ENCODE measurements around the gene DLST.

Gene DLST

GRCh38 chr14:74936151-74936550 lies 54.4 kb downstream of the DLST start:
- H3K18ac ChIP-seq (ENCODE audit: low read length), result no peak overlapping the region
- no peaks in the 10 kb centered on the region for H3K79me1 ChIP-seq (ENCODE audit: low read length)
- no peaks in the 10 kb centered on the region for H3K79me2 ChIP-seq (ENCODE audit: control insufficient read depth, insufficient read depth, low read length)
- H2BK15ac ChIP-seq (replicated peaks; ENCODE audit: low read depth), result no peak overlapping the region
- H2BK120ac ChIP-seq (ENCODE audit: low read depth, low read length), result no peak overlapping the region
- no peak for DNase-seq
- no peak overlapping the region for H3K27ac ChIP-seq (ENCODE audit: low read depth, low read length)
- no peak overlapping the region for H3K56ac ChIP-seq (ENCODE audit: low read length)
- H4K8ac ChIP-seq (ENCODE audit: low read depth, low read length), result no peak overlapping the region
- no peaks in the 10 kb centered on the region for H3K27me3 ChIP-seq (ENCODE audit: insufficient read depth, low read length, poor library complexity)
- no peaks in the 10 kb centered on the region for H3K36me3 ChIP-seq (ENCODE audit: control insufficient read depth, insufficient read depth, low read length)
- H3K4me2 ChIP-seq (ENCODE audit: low read length), result no peak overlapping the region
- no peak overlapping the region for H3K4me3 ChIP-seq (ENCODE audit: low read length)
- no peak overlapping the region for H2AK5ac ChIP-seq (ENCODE audit: low read length)
- H3K23ac ChIP-seq (ENCODE audit: low read length), result no peak overlapping the region
- no peak overlapping the region for H2BK5ac ChIP-seq (ENCODE audit: low read length)
- H4K5ac ChIP-seq (ENCODE audit: low read length), result no peak overlapping the region
- no CpG with 5 or more reads among the region's 11 CpGs for WGBS (ENCODE audit: extremely low coverage, insufficient coverage, low lambda C conversion rate)
- H3K9ac ChIP-seq (ENCODE audit: low read length), result no peak overlapping the region
- H3K4me1 ChIP-seq (ENCODE audit: control insufficient read depth, low read depth, low read length), result no peaks in the 10 kb centered on the region
- no peak overlapping the region for H3K4ac ChIP-seq (ENCODE audit: low read depth, low read length)

DNA sequence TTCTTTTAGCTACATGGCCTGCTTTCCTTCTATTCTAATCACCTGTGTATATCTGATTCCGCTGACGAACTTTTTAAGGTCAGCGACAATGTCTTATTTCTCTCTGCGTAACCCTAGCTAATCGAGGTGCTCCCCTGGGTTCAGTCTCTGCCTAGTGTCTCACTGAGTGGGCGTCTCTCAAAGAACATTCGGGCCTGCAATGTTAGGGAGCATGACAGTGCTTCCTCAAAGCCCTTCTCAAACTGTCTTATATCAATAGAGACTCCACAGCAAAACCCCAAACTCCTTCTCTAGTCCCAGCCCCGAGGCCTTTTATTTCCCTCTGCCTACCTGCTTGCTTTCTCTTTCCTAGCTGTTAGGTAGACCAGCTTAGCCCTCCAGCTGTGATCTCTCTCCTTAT lies 55.0 kb downstream of the DLST start:
- no CpG with 5 or more reads among the region's 8 CpGs for WGBS (ENCODE audit: extremely low coverage, insufficient coverage, low lambda C conversion rate)
- Histone ChIP-seq H3K4ac (ENCODE audit: low read depth, low read length) (no peak overlapping the region), H3K9ac (ENCODE audit: low read length) (no peak overlapping the region), H3K79me2 (ENCODE audit: control insufficient read depth, insufficient read depth, low read length) (no peaks in the 10 kb centered on the region), H2BK120ac (ENCODE audit: low read depth, low read length) (no peak overlapping the region), H3K27me3 (ENCODE audit: insufficient read depth, low read length, poor library complexity) (no peaks in the 10 kb centered on the region), H3K18ac (ENCODE audit: low read length) (no peak overlapping the region), H3K79me1 (ENCODE audit: low read length) (no peaks in the 10 kb centered on the region), H3K27ac (ENCODE audit: low read depth, low read length) (no peak overlapping the region), H3K4me3 (ENCODE audit: low read length) (no peak overlapping the region), H3K56ac (ENCODE audit: low read length) (no peak overlapping the region), H4K5ac (ENCODE audit: low read length) (no peak overlapping the region), H3K4me2 (ENCODE audit: low read length) (no peak overlapping the region), H4K8ac (ENCODE audit: low read depth, low read length) (no peak overlapping the region), H3K4me1 (ENCODE audit: control insufficient read depth, low read depth, low read length) (no peaks in the 10 kb centered on the region), H2BK15ac (replicated peaks; ENCODE audit: low read depth) (no peak overlapping the region), H2AK5ac (ENCODE audit: low read length) (no peak overlapping the region), H3K23ac (ENCODE audit: low read length) (no peak overlapping the region), H2BK5ac (ENCODE audit: low read length) (no peak overlapping the region), H3K36me3 (ENCODE audit: control insufficient read depth, insufficient read depth, low read length) (no peaks in the 10 kb centered on the region)
- no peak for DNase-seq

GRCh38 chr14:74937171-74937570 lies 55.5 kb downstream of the DLST start:
- no CpG with 5 or more reads among the region's 2 CpGs for WGBS (ENCODE audit: extremely low coverage, insufficient coverage, low lambda C conversion rate)

GRCh38 chr14:74938531-74939495 lies 57.1 kb downstream of the DLST start:
- H3K4me2 ChIP-seq (ENCODE audit: low read length), result no peak overlapping the region
- H3K4me3 ChIP-seq (ENCODE audit: low read length), result no peak overlapping the region
- no peak overlapping the region for H2BK5ac ChIP-seq (ENCODE audit: low read length)
- H3K27ac ChIP-seq (ENCODE audit: low read depth, low read length), result no peak overlapping the region
- no peak overlapping the region for H3K4ac ChIP-seq (ENCODE audit: low read depth, low read length)
- no peak overlapping the region for H2AK5ac ChIP-seq (ENCODE audit: low read length)
- H2BK120ac ChIP-seq (ENCODE audit: low read depth, low read length), result no peak overlapping the region
- H3K79me2 ChIP-seq (ENCODE audit: control insufficient read depth, insufficient read depth, low read length), result no peaks in the 10 kb centered on the region
- no peaks in the 10 kb centered on the region for H3K36me3 ChIP-seq (ENCODE audit: control insufficient read depth, insufficient read depth, low read length)
- no CpG with 5 or more reads among the region's 10 CpGs for WGBS (ENCODE audit: extremely low coverage, insufficient coverage, low lambda C conversion rate)
- H2BK15ac ChIP-seq (replicated peaks; ENCODE audit: low read depth), result no peak overlapping the region
- H3K23ac ChIP-seq (ENCODE audit: low read length), result no peak overlapping the region
- no peak overlapping the region for H3K18ac ChIP-seq (ENCODE audit: low read length)
- H3K9ac ChIP-seq (ENCODE audit: low read length), result no peak overlapping the region
- H4K8ac ChIP-seq (ENCODE audit: low read depth, low read length), result no peak overlapping the region
- H3K27me3 ChIP-seq (ENCODE audit: insufficient read depth, low read length, poor library complexity), result no peaks in the 10 kb centered on the region
- DNase-seq, result no peak
- H3K56ac ChIP-seq (ENCODE audit: low read length), result no peak overlapping the region
- H4K5ac ChIP-seq (ENCODE audit: low read length), result no peak overlapping the region
- H3K4me1 ChIP-seq (ENCODE audit: control insufficient read depth, low read depth, low read length), result no peaks in the 10 kb centered on the region
- no peaks in the 10 kb centered on the region for H3K79me1 ChIP-seq (ENCODE audit: low read length)

More at GRCh38 chr14:74937171-74937570, 55.5 kb downstream of the DLST start:
- Histone ChIP-seq H3K23ac (ENCODE audit: low read length) (no peak overlapping the region), H2BK120ac (ENCODE audit: low read depth, low read length) (no peak overlapping the region), H4K5ac (ENCODE audit: low read length) (no peak overlapping the region), H3K27ac (ENCODE audit: low read depth, low read length) (no peak overlapping the region), H2AK5ac (ENCODE audit: low read length) (no peak overlapping the region), H3K9ac (ENCODE audit: low read length) (no peak overlapping the region), H3K4me3 (ENCODE audit: low read length) (no peak overlapping the region), H3K4me1 (ENCODE audit: control insufficient read depth, low read depth, low read length) (no peaks in the 10 kb centered on the region), H3K18ac (ENCODE audit: low read length) (no peak overlapping the region), H3K4me2 (ENCODE audit: low read length) (no peak overlapping the region), H3K27me3 (ENCODE audit: insufficient read depth, low read length, poor library complexity) (no peaks in the 10 kb centered on the region), H2BK15ac (replicated peaks; ENCODE audit: low read depth) (no peak overlapping the region), H3K36me3 (ENCODE audit: control insufficient read depth, insufficient read depth, low read length) (no peaks in the 10 kb centered on the region), H4K8ac (ENCODE audit: low read depth, low read length) (no peak overlapping the region), H2BK5ac (ENCODE audit: low read length) (no peak overlapping the region), H3K79me2 (ENCODE audit: control insufficient read depth, insufficient read depth, low read length) (no peaks in the 10 kb centered on the region), H3K4ac (ENCODE audit: low read depth, low read length) (no peak overlapping the region), H3K79me1 (ENCODE audit: low read length) (no peaks in the 10 kb centered on the region), H3K56ac (ENCODE audit: low read length) (no peak overlapping the region)
- DNase-seq, result no peak

GRCh38 chr14:74940956-74941565 lies 59.3 kb downstream of the DLST start:
- Histone ChIP-seq H2BK5ac (ENCODE audit: low read length) (no peak overlapping the region), H4K8ac (ENCODE audit: low read depth, low read length) (no peak overlapping the region), H3K4me2 (ENCODE audit: low read length) (no peak overlapping the region), H3K4me3 (ENCODE audit: low read length) (no peak overlapping the region), H3K4me1 (ENCODE audit: control insufficient read depth, low read depth, low read length) (no peaks in the 10 kb centered on the region), H3K27ac (ENCODE audit: low read depth, low read length) (no peak overlapping the region), H4K5ac (ENCODE audit: low read length) (no peak overlapping the region), H3K18ac (ENCODE audit: low read length) (no peak overlapping the region), H2BK120ac (ENCODE audit: low read depth, low read length) (no peak overlapping the region), H2AK5ac (ENCODE audit: low read length) (no peak overlapping the region), H3K56ac (ENCODE audit: low read length) (no peak overlapping the region), H3K27me3 (ENCODE audit: insufficient read depth, low read length, poor library complexity) (no peaks in the 10 kb centered on the region), H2BK15ac (replicated peaks; ENCODE audit: low read depth) (no peak overlapping the region), H3K4ac (ENCODE audit: low read depth, low read length) (no peak overlapping the region), H3K9ac (ENCODE audit: low read length) (no peak overlapping the region), H3K23ac (ENCODE audit: low read length) (no peak overlapping the region), H3K79me2 (ENCODE audit: control insufficient read depth, insufficient read depth, low read length) (no peaks in the 10 kb centered on the region), H3K79me1 (ENCODE audit: low read length) (no peaks in the 10 kb centered on the region), H3K36me3 (ENCODE audit: control insufficient read depth, insufficient read depth, low read length) (no peaks in the 10 kb centered on the region)
- DNase-seq, result no peak
- no CpG with 5 or more reads among the region's 18 CpGs for WGBS (ENCODE audit: extremely low coverage, insufficient coverage, low lambda C conversion rate)

All from mesendoderm (in vitro differentiated cells).